Measurements from ENCODE around the gene CCHCR1. TPM values are rescaled to one million over a fixed set of nuclear protein-coding genes. Genes with fewer than 3 reads are reported as not detected.
A peak's percentile ranks its signal among the peaks of the same experiment; 100 is the strongest.

CCHCR1 gene
- total and polyA plus RNA-seq, 2 of the 13 experiments (the other 11 are each of a cell fraction or from before 2014, with no cell fraction given): 14.6 to 28.2 TPM

GRCh38 chr6:31197559-31198305 is 40.1 kb upstream of the CCHCR1 start (continued):
- TF ChIP-seq ZNF276 (CRISPR knock-in tag; IDR thresholded peaks at IDR 0.05; ENCODE audit: low read depth) (no peak), ZFP62 (CRISPR knock-in tag; IDR thresholded peaks at IDR 0.05) (no peak), ZNF703 (CRISPR knock-in tag; IDR thresholded peaks at IDR 0.05; ENCODE audit: borderline replicate concordance) (0 out of 2 replicates have a peak, but pooled peaks have one; percentile 52), HNF1B (CRISPR knock-in tag; IDR thresholded peaks at IDR 0.05) (0 out of 2 replicates have a peak, but pooled peaks have one; percentile 26), HDAC1 (CRISPR knock-in tag; IDR thresholded peaks at IDR 0.05) (peak; percentile 87), ZNF33A (CRISPR knock-in tag; IDR thresholded peaks at IDR 0.05; ENCODE audit: borderline replicate concordance) (no peak), ZNF784 (CRISPR knock-in tag; IDR thresholded peaks at IDR 0.05; ENCODE audit: borderline replicate concordance) (no peak), ZNF326 (CRISPR knock-in tag; IDR thresholded peaks at IDR 0.05; ENCODE audit: borderline replicate concordance) (no peak), FOXO4 (CRISPR knock-in tag; conservative IDR thresholded peaks at IDR 0.05) (no peak), ZNF20 (CRISPR knock-in tag; IDR thresholded peaks at IDR 0.05) (no peak), KAT7 (CRISPR knock-in tag; IDR thresholded peaks at IDR 0.05; ENCODE audit: borderline replicate concordance) (peak; percentile 32; the same call in 1 of the 2 replicates), SKI (IDR thresholded peaks at IDR 0.05; ENCODE audit: partially characterized antibody) (peak; percentile 47), HNRNPK (IDR thresholded peaks at IDR 0.05; ENCODE audit: low read depth, low read length, poor library complexity, severe bottlenecking) (no peak), FOXM1 (CRISPR knock-in tag; IDR thresholded peaks at IDR 0.05) (no peak), WIZ (CRISPR knock-in tag; IDR thresholded peaks at IDR 0.05) (peak; percentile 28; the same call in 1 of the 2 replicates), ZNF576 (CRISPR knock-in tag; IDR thresholded peaks at IDR 0.05) (no peak), ZNF7 (CRISPR knock-in tag; IDR thresholded peaks at IDR 0.05) (no peak)

Measured in HepG2 (cell line).